Right kidney (tissue), 9 donors: ENCODE results near the gene MROH2A.
"Not testable (repeated sequence)": the region's sequence is repeated elsewhere in the genome, so short reads cannot be mapped to it uniquely, and the experiment has no call there.

Source experiments
- DNase-seq: peaks from one replicate; pipeline ENCODE4 v3.0.0-alpha.2; 2016
- long read RNA-seq, 8 donors: transcript quantifications; one replicate each; lab custom pipeline, GENCODE V29; 2026

Gene MROH2A, protein sequence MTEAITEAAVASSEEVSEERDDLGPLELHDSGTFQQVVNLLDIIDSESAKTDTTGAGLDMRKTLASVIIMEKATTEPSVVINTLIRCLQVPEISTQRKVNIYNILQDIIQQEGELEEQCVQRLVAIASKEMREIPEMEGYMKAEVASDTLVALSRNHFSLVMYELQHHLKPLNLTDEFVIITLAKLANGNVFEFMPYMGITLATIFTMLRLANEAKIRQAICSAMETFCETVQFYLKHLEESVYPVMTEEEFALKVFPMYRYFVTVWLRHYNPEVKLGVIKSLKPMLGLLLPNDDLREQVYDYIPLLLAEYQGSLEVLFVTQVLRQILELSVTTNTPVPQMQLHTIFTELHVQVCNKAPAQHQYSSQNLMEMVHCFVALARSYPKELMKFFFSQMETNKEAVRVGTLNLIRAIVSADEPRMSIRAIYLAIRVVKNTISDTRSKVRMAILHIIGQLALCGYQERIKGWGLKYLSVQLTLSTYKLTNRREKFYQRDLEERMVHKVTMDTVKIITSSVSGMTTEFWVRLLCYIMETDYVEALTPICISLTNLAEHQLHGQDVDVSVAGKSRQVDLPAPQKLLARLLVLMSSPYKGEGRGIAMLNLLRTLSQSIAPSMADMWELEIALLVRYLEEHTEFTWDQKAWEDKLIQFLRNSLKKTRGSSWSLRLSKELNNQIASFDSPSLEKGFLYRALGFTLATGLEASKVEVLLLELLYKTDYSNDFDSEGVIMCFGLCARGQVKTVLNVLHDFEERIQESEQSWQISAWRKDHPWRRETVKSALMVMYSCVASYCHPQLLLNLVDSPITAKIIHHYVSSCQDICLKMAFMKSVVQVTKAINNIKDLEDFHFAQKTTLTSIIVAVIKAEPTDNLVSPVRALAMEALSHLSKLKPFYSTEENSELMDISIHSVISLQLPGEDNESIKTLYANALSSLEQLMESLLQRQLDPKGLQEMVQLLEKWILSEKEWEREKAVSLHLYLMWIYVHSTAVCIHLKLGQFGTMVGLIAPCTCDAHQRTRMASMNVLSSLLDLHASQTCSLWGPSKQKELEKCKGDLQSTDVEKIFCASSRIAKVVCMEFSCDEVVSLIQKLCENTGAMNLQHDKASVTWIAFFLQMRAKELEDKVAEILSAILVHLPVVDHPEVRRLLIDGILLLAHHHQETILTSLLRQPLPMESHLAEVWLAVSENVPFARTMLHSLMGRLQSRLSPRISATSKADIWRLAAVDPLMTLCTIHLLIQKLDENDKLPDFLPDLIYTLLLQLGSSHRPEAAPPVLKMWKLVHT (N-terminal part only)
- long read RNA-seq, donor 1: 0 reads
- long read RNA-seq, donor 2: 0 reads
- long read RNA-seq, donor 3: 0 reads
- long read RNA-seq, donor 4: 0 reads
- long read RNA-seq, donor 5: 0 reads
- long read RNA-seq, donor 6: 0 reads
- long read RNA-seq, donor 7: 0 reads
- long read RNA-seq, donor 8: 0 reads

- DNase-seq: no peak
Observed at GRCh38 chr2:233778030-233778429, at the start of gene MROH2A. MROH2A (plus strand) TSS chr2:233778330; CDS start chr2:233779359, 1,029 bp downstream.

DNA sequence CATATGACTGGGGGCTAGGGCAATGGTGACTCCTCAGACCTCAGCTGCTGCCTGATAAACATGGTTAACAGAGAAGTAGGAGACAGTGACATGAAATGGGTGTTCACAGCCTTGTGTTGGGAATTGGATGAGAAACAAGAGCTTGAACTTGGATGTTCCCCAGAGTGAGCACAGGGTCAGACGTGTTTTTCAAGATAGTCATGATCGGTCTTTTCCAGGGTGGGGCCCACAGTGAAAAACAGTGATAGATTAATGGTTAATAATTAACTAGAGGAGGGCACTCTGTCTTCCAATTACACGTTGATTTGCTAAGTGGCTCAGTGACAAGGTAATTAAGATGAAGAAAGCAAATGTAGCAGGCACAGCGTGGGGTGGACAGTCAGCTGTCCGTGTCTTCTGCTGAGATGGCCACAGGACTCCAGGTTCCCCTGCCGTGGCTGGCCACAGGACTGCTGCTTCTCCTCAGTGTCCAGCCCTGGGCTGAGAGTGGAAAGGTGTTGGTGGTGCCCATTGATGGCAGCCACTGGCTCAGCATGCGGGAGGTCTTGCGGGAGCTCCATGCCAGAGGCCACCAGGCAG is 49.3 kb upstream of the MROH2A start, which contains the start of gene UGT1A3:
UGT1A3 (plus strand) TSS at position 320 of the 579 bp plus-strand sequence; CDS start at position 405, 85 bp downstream.
- DNase-seq: no peak

DNA sequence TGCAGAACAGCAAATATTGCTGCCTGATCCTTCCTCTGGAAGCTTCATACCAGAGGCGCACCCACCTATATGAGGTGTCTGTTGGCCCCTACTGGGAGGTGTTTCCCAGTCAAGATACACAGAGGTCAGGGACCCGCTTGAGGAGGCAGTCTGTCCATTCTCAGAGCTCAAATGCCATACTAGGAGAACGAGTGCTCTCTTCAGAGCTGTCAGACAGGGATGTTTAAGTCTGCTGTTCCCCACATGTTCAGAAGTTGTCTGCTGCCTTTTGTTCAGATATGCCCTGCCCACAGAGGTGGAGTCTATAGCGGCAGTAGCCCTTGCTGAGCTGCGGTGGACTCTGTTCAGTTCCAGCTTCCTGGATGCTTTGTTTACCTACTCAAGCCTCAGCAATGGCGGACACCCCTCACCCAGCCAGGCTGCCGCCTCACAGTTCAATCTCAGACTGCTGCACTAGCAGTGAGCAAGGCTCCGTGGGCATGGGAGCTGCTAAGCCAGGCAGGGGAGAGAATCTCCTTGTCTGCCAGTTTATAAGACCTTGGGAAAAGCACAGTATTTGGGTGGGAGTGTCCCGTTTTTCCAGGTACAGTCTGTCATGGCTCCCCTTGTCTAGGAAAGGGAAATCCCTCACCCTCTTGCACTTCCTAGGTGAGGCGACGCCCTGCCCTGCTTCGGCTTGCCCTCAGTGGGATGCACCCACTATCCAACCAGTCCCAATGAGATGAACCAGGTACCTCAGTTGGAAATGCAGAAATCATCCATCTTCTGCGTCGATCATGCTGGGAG is 41.1 kb upstream of the MROH2A start:
- DNase-seq: not testable (repeated sequence)

DNA sequence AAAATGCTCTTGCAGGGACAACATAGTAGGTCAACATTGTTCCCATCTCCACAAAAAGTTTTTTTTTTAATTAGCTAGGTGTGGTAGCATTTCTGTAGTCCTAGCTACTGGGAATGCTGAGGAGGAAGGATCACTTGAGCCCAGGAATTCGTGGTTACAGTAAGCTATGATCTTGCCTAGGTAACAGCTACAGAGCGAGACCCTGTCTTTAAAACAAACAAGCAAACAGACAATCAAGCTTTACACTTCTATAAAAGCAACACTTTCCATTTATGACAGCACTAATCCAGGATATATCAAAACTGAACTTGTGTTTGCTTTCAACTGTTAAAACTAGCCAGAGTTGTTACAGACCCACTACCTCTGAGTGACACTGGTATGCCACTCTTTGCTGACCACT is 37.3 kb upstream of the MROH2A start:
- no peak for DNase-seq

DNA sequence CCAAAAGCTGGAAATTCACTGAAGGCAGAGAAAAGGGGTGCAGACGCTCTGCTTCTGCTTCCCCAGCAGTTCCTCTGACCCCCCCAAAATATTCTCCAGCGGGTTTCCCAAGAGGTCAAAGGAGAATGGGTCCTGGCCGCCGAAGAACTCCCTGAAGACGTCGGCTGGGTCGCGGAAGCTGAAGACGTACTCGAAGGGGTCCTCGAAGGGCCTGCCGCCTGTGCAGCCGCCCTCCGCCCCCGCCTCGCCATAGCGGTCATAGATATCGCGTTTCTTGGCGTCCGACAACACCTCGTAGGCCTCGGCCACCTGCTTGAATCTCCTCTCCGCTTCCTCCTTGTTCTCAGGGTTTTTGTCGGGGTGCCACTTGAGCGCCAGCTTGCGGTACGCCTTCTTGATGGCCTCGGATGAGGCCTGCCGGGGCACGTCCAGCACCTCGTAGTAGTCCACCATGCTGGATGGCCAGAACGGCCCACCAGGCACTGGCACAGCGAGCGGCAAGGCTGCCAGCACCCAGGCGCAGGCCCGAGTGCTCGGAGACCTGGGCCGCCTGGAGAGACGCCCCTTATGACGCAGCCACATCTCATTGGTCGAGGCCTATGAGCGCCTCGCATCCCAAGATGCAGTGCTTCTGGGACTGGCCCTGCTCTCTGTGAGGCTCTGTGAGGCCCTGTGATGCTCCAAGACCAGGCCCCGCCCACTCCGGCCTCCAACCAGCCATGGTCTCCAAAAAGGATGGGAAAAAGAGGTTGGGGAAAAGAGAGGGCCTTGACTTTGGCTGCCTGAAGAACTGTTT is 34.5 kb upstream of the MROH2A start:
- DNase-seq: no peak

GRCh38 chr2:233745073-233745755 is 32.9 kb upstream of the MROH2A start:
- DNase-seq: no peak

DNA sequence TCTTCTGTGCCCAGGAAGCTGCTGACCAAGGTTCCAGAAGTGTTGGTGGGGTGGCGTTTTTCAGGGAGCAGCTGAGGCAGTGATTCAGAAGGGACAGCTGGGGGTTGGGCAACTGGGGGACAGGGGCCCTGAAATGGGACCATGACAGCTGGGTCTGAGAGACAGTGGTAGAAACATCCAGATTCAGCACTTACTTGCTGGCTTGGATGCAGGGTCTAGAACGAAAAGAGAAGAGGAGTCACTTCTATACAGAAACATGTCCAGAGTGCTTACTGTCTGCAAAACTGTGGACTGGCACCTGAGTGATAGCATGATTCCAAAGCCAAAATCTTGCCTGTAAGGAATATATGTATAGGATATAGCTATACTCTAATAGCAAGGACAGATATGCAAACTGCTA is 32.3 kb upstream of the MROH2A start:
- DNase-seq: not testable (repeated sequence)

- DNase-seq: no peak
Observed at GRCh38 chr2:233746475-233747282, 31.5 kb upstream of the MROH2A start.

- no peak for DNase-seq
Observed at GRCh38 chr2:233747283-233747544, 30.9 kb upstream of the MROH2A start.

DNA sequence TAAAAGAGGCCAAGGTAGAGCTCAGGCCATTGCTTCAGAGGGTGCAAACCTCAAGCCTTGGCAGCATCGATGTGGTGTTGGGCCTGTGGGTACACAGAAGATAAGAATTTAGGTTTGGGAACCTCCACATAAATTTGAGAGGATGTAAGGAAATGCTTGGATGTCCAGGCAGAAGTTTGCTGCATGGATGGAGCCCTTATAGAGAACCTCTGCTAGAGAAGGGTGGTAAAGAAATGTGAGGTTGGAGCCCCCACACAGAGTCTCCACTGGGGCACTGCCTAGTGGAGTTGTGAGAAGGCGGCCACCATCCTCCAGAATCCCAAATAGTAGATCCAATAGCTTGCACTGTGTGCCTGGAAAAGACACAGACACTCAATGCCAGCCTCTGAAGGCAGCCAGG is 27.4 kb upstream of the MROH2A start:
- DNase-seq: not testable (repeated sequence)

- not testable (repeated sequence) for DNase-seq
Observed at GRCh38 chr2:233751212-233752009, 26.7 kb upstream of the MROH2A start.

DNA sequence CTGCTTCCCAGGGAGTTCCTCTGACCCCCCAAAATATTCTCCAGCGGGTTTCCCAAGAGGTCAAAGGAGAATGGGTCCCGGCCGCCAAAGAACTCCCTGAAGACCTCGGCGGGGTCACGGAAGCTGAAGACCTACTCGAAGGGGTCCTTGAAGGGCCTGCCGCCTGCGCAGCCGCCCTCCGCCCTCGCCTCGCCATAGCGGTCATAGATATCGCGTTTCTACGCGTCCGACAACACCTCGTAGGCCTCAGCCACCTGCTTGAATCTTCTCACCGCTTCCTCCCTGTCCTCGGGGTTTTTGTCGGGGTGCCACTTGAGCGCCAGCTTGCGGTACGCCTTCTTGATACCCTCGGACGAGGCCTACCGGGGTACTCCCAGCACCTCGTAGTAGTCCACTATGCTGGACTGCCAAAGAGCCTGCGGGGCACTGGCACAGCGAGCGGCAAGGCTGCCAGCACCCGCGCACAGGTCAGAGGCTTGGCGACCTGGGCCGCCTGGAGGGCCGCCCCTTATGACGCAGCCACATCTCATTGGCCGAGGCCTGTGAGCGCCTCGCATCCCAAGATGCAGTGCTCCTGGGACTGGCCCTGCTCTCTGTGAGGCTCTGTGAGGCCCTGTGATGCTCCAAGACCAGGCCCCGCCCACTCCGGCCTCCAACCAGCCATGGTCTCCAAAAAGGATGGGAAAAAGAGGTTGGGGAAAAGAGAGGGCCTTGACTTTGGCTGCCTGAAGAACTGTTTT is 23.1 kb upstream of the MROH2A start:
- DNase-seq: no peak

DNA sequence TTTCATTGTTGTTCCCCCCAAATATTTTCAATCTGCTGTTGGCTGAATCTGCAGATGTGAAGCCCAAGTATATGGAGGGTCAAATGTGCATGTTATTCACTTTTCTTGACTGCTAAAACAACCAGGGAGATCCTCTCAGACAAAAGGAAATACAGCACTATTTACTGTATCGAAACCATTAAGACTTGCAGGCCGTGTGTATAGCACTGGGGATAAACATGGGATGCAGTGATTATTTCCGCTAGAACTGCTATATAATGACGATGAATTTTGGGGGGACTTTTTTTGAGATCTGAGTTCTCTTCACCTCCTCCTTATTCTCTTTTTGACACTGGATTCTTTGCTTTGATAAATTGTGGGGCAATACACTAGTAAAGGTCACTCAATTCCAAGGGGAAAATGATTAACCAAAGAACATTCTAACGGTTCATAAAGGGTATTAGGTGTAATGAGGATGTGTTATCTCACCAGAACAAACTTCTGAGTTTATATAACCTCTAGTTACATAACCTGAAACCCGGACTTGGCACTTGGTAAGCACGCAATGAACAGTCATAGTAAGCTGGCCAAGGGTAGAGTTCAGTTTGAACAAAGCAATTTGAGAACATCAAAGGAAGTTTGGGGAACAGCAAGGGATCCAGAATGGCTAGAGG is 21.6 kb upstream of the MROH2A start:
- no peak for DNase-seq

GRCh38 chr2:233758141-233758540 is 20.0 kb upstream of the MROH2A start:
- DNase-seq: no peak

GRCh38 chr2:233758849-233759248 is 19.3 kb upstream of the MROH2A start:
- no peak for DNase-seq

GRCh38 chr2:233760043-233760442 is 18.1 kb upstream of the MROH2A start, which contains the start of gene UGT1A1:
UGT1A1 (plus strand) TSS chr2:233760270; CDS start chr2:233760288, 18 bp downstream.
- no peak for DNase-seq
